ENCODE data around the gene RAB15. TPM values are rescaled to one million over a fixed set of nuclear protein-coding genes. Genes with fewer than 3 reads are reported as not detected.

The RAB15 gene
- total RNA-seq, 1 experiment from 2014 or later, result 0.28 TPM

DNA sequence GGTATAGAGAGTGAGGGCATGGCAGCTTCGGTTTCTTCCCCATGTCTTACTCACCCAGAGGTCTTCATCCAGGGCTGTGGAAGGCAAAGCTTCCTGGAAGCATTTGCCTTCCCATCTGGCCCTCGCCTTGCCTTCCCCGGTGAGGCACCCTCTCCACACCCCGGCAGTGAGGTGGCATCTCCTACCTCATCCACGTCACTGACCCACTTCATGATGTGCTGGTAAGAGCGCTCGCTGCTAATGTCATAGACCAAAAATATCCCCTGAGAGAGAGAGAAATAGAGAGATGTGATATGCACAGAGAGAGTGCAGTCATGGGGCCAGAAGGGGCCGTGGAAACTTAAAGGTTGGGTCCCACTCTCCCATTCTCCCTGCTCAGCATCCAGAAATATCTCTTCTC, 21.2 kb downstream of the RAB15 start:
- no peak for DNase-seq (ENCODE audit: unreplicated experiment)
- Mint-ChIP-seq H3K27ac (ENCODE audit: low read depth, unreplicated experiment) (no peak overlapping the region), H3K36me3 (ENCODE audit: insufficient read depth, unreplicated experiment) (peaks cover 5% of the 10 kb centered on the region), H3K9me3 (ENCODE audit: unreplicated experiment) (no peaks in the 10 kb centered on the region), H3K27me3 (ENCODE audit: insufficient read depth, unreplicated experiment) (no peaks in the 10 kb centered on the region), H3K4me3 (ENCODE audit: unreplicated experiment) (no peak overlapping the region), H3K4me1 (ENCODE audit: insufficient read depth, unreplicated experiment) (no peaks in the 10 kb centered on the region)
- TF ChIP-seq, protein P1, sequence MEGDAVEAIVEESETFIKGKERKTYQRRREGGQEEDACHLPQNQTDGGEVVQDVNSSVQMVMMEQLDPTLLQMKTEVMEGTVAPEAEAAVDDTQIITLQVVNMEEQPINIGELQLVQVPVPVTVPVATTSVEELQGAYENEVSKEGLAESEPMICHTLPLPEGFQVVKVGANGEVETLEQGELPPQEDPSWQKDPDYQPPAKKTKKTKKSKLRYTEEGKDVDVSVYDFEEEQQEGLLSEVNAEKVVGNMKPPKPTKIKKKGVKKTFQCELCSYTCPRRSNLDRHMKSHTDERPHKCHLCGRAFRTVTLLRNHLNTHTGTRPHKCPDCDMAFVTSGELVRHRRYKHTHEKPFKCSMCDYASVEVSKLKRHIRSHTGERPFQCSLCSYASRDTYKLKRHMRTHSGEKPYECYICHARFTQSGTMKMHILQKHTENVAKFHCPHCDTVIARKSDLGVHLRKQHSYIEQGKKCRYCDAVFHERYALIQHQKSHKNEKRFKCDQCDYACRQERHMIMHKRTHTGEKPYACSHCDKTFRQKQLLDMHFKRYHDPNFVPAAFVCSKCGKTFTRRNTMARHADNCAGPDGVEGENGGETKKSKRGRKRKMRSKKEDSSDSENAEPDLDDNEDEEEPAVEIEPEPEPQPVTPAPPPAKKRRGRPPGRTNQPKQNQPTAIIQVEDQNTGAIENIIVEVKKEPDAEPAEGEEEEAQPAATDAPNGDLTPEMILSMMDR (IDR thresholded peaks at IDR 0.05; ENCODE audit: unreplicated experiment), result no peak
- intact Hi-C loops (cut with micrococcal nuclease), result no loop called here
- BruUV-seq (replicated peaks), result no TSS peak
- ChIA-PET CTCF (no interaction called here), POLR2A (no interaction called here)

DNA sequence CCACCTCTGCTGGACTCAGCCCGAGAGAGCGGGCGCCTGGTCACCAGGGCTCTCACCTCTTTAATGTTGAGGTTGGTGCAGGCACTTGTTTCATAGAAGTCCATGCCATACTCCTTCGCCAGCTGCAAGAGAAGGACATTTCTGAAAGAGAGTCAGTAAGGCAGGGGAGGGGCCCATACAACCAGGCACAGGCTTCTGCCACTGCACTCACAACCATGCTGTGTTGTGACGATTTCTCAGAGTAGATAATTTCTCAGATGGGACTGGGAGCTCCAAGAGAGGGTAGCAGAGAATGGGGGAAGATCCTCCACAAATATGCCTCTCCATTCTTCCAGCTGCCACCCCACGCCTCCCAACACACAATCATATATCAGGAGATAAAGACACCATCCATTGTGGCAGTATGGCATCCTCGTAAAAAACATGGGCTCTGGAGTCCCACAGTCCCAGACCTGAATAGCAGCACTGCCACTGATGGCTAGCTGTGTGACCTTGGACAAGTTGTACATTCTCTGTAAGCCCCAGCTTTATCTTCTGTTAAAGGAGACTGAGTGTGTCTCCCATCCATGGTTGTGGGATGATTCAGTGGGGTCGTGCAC, 23.4 kb downstream of the RAB15 start:
- Mint-ChIP-seq H3K4me1 (ENCODE audit: insufficient read depth, unreplicated experiment) (no peaks in the 10 kb centered on the region), H3K9me3 (ENCODE audit: unreplicated experiment) (no peaks in the 10 kb centered on the region), H3K27ac (ENCODE audit: low read depth, unreplicated experiment) (no peak overlapping the region), H3K27me3 (ENCODE audit: insufficient read depth, unreplicated experiment) (no peaks in the 10 kb centered on the region), H3K4me3 (ENCODE audit: unreplicated experiment) (no peak overlapping the region), H3K36me3 (ENCODE audit: insufficient read depth, unreplicated experiment) (peaks cover 14% of the 10 kb centered on the region)
- no peak for DNase-seq (ENCODE audit: unreplicated experiment)
- ChIA-PET CTCF (interaction anchor here (0.6 kb wide), 1 partner anchor 23 kb away, joined by 3 read pairs; no protein-coding TSS in a partner anchor), POLR2A (interaction anchor here (1.0 kb wide), 1 partner anchor 17 kb away, joined by 3 read pairs; no protein-coding TSS in a partner anchor)
- intact Hi-C loops (cut with micrococcal nuclease), result no loop called here
- TF ChIP-seq, protein P1 (IDR thresholded peaks at IDR 0.05; ENCODE audit: unreplicated experiment), result no peak
- BruUV-seq (replicated peaks), result no TSS peak

DNA sequence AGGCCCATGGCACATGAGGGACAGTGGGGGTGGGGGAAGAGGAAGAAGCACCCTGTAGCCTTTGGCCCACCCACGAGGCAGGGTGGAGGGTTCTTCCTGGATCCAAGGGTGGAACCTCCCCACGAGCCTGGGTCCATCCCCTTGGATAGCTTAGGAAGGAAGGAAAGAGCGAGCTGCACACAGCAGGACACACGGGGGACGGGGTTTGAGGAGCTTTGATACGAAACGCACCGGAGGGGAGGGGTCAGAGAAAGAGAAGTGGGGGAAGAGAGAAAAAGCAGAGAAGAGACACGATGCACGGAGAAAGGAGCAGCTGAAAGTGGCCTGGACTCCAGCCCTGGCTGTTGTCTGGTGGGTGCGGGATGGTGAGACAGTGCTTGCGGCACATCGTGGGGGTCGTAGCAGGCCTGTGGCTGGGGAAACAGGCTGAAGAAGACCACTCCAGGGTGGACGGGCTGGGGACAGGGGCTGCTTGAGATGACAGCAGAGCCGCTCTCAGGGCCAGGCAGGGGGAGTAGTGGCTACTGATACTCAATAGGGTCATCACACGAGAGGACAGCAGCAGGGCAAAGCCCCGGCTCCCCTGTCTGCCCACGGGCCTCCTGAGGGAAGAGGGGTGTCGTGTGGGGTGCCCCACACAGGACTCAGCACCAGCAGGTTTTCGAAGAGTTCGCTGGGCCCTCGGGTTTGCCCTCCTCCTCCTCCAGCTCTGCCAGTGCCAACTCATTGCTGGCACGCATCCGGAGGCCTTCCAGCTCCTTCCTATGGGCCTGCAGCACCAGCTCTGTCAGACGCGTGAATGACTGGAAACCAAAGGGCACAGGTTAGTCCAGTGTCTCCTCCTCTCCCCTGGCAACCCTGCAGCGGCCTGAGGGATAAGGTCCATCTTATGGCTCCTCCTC, 24.2 kb downstream of the RAB15 start:
- TF ChIP-seq, protein P1 (IDR thresholded peaks at IDR 0.05; ENCODE audit: unreplicated experiment), result no peak
- DNase-seq (ENCODE audit: unreplicated experiment), result no peak
- ChIA-PET CTCF (no interaction called here), POLR2A (interaction anchor here (1.0 kb wide), 1 partner anchor 18 kb away, joined by 3 read pairs; no protein-coding TSS in a partner anchor)
- Mint-ChIP-seq H3K4me3 (ENCODE audit: unreplicated experiment) (no peak overlapping the region), H3K27ac (ENCODE audit: low read depth, unreplicated experiment) (no peak overlapping the region), H3K9me3 (ENCODE audit: unreplicated experiment) (no peaks in the 10 kb centered on the region), H3K36me3 (ENCODE audit: insufficient read depth, unreplicated experiment) (peaks cover 22% of the 10 kb centered on the region), H3K27me3 (ENCODE audit: insufficient read depth, unreplicated experiment) (no peaks in the 10 kb centered on the region), H3K4me1 (ENCODE audit: insufficient read depth, unreplicated experiment) (no peaks in the 10 kb centered on the region)
- intact Hi-C loops (cut with micrococcal nuclease), result no loop called here
- BruUV-seq (replicated peaks), result no TSS peak

DNA sequence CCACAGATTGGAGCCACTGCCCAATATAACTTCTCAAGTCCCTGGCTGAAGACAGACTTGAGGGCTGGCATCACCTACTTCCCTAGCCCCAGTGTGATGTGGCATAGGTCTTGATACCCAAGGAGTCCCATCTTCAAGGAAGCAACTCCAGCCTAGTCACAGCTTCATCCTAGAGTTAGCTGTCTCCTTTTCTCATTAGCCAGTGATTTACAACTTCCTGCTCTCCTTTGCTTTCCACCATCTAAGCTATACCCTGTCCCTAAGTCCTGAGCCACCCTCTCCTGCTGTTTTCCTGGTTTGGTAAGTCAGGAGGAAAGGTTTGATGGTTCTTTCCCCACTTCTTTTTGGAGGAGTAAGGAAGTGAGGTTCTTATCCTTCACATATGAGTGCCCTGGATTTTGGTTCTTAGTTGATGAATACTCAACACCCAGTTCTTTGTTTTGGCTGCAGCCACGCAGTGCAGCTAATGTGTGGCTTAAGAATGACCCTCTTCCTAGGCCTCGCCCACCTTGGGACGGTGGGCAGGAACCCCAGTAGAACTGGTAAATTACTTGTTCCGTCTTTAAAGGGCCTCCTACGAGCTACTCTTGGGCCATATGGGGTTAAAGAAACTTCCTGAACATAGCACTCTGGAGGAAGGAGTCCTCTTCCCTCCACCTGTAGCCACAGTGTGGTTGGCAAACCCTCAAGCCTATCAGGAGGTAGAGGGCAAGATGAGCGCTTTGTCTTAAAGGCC, 25.7 kb downstream of the RAB15 start:
- TF ChIP-seq, protein P1 (IDR thresholded peaks at IDR 0.05; ENCODE audit: unreplicated experiment), result no peak
- Mint-ChIP-seq H3K36me3 (ENCODE audit: insufficient read depth, unreplicated experiment) (peaks cover 28% of the 10 kb centered on the region), H3K9me3 (ENCODE audit: unreplicated experiment) (no peaks in the 10 kb centered on the region), H3K4me1 (ENCODE audit: insufficient read depth, unreplicated experiment) (no peaks in the 10 kb centered on the region), H3K27me3 (ENCODE audit: insufficient read depth, unreplicated experiment) (no peaks in the 10 kb centered on the region), H3K4me3 (ENCODE audit: unreplicated experiment) (no peak overlapping the region), H3K27ac (ENCODE audit: low read depth, unreplicated experiment) (no peak overlapping the region)
- BruUV-seq (replicated peaks), result no TSS peak
- intact Hi-C loops (cut with micrococcal nuclease), result no loop called here
- no peak for DNase-seq (ENCODE audit: unreplicated experiment)
- ChIA-PET CTCF (interaction anchor here (0.6 kb wide), 1 partner anchor 23 kb away, joined by 3 read pairs; no protein-coding TSS in a partner anchor), POLR2A (no interaction called here)

All from MCF 10A (cell line).